ENCODE measurements around the gene ATG16L2. TPM values are rescaled to one million over a fixed set of nuclear protein-coding genes. Genes with fewer than 3 reads are reported as not detected.
"Not testable (repeated sequence)": the region's sequence is repeated elsewhere in the genome, so short reads cannot be mapped to it uniquely, and the experiment has no call there.

The ATG16L2 gene
- polyA plus RNA-seq, 3 donors: 25.4 to 48.6 (median 45.4) TPM

DNA sequence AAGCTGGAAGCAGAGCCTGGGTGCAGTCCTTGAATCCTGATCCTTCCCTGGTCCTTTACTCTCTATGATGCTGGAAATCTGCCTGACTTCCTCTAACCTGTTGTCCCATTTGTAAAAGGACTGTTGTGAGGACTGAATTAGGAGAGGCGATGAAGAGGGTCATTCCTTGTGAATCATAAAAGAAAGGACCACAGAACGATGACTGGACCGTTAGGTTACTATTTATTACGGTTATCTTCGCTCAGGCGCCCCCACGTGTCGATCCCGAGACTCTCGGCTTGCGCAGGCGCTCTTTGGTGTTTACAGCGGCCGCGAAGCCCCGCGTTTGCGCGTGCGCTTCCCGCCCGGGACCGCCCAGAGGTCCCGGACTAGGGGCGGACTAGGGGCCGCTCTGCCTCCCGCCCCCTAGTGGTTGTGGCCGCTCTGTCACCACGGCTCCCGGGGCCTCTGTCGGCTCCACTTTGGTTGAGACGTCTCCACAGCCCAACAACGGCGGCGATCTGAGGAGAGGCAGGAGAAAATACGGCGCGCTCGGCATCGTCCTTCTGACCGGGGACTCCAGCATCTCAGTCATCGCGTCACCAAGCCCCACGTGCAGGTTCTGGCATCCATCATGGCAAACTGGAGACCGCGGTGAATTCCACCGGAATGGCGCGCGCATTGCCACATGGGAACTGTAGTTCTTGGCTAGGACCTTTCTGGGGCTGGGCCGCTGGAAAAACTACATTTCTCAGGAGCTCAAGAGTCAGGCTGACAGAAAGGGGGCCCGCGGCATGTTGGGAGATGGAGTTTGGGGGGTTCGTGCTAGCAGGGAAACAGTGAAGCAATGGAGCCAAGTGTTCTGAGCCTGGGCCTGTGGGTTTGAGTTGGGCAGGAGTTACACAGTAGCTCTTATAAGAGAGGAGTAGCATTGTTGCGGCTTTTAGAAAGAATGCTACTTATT lies 20.5 kb upstream of the ATG16L2 start, which contains the start of gene STARD10:
STARD10 (minus strand) TSS at position 623 of the 943 bp plus-strand sequence. CDS start 12,866 bp downstream, outside the sequence.
- DNase-seq: peak; percentile 97

GRCh38 chr11:72798361-72798760 lies 15.8 kb upstream of the ATG16L2 start:
- DNase-seq: no peak

GRCh38 chr11:72799441-72799840 lies 14.8 kb upstream of the ATG16L2 start:
- DNase-seq: no peak

- no peak for DNase-seq
These were observed 11.4 kb upstream of the ATG16L2 start for GRCh38 chr11:72802822-72803221.

GRCh38 chr11:72805216-72805615 lies 9.0 kb upstream of the ATG16L2 start:
- DNase-seq: no peak

- DNase-seq: not testable (repeated sequence)
These were observed 7.8 kb upstream of the ATG16L2 start for GRCh38 chr11:72806378-72806777.

- no peak for DNase-seq
These were observed 7.1 kb upstream of the ATG16L2 start for GRCh38 chr11:72807021-72807693.

GRCh38 chr11:72807792-72808191 lies 6.4 kb upstream of the ATG16L2 start:
- no peak for DNase-seq

GRCh38 chr11:72808331-72808798 lies 5.8 kb upstream of the ATG16L2 start:
- no peak for DNase-seq

- DNase-seq: not testable (repeated sequence)
These were observed 2.5 kb upstream of the ATG16L2 start for GRCh38 chr11:72811686-72812085.

DNA sequence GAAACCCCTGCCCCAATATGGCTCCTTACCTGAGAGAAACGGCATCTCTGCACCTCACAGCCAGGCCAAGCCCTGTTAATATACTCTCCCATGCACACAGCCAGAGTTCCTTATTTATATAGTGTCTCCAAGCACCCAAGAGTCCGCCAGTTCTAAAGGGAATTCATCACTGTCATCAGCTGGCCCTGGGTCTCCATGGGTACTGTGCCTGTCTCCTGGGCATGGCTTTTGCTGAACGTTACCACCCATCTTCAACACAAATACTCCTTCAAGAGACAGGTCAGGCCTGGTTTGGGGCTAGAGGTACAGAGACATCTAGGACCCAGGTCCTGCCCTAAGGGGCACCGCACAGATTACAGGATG lies 1.6 kb upstream of the ATG16L2 start:
- DNase-seq: no peak

- DNase-seq: no peak
These were observed 1.1 kb upstream of the ATG16L2 start for GRCh38 chr11:72812967-72813739.

DNA sequence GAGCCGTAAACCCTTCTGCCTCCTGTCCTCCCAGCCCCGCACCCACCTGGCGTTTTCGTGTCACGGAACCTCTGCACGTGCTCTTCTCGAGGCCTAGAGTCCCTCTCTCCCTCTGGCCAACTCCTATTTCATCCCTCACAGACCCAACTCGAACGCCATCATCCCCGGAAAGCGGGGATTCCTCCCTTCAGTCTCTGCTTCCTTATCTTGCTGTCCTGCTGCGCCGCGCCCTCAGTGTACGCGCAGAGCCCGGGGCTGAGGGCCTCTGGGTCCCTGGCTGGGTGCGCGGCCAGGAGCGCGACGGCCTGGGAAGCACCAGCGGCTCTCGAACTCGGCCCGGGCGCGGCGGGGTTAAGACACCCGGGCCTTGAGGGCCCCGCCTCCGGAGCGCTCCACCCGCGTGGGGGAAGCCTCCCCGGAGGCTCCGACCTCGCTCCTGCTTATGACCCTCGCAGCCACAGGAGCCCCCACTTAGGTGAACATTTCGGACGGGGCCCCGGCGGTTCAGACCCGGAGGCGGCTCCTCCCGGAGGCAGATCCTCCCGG lies 398 bp upstream of the ATG16L2 start:
- DNase-seq: peak; percentile 79

DNA sequence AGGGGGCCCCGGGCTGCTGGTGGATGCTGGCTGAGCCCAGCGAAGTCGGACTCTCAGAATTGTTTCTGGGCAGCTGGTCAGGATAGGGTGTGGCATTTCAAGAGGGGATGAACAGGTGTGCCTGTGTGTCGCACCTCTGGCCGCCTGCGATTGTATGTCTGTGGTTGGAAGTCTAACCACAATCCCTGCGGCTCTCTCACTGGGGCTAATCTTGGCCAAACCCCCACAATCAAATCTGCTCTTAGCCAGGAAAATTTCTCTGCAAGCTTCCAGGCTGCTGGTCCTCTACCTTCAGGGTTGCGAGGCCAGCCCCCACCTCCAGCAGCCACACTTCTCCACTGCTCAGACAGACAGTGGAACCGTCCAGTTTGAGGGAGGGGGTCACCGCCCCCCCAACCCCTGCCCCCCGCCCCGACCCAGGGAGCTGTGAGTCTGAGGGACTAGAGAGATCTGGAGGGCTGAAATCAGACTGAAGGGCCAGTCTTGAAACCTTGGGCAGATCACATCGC lies 953 bp downstream of the ATG16L2 start:
- DNase-seq: no peak

DNA sequence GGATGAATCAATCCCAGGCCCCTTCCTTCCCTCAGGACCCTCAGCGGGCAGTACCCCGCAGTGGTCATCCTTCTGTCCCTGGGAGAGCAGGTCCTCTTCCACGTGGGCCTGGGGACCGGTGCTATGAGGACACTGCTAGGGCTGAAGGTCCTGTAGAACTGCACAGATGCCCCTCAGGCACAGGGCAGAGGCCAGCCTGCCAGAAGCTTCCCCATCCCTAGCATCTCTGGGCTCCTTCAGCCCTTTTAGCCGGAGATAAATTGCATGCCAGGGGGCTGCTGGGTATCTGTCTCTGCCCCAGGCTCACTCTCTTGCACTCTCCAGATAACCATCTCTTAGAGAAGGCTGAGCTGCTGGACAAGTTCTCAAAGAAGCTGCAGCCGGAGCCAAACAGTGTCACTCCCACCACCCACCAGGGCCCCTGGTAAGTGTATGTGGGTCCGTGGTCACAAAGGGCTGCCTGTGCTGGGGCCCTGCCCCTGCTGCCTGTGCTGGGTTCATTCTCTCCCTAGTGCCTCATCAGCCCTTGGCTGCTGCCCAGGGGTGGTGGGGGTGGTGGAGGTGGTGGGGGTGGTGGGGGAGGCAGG lies 2.3 kb downstream of the ATG16L2 start:
- DNase-seq: no peak

- DNase-seq: no peak
These were observed 3.8 kb downstream of the ATG16L2 start for GRCh38 chr11:72817966-72818365.

- no peak for DNase-seq
These were observed 4.8 kb downstream of the ATG16L2 start for GRCh38 chr11:72818971-72819370.

DNA sequence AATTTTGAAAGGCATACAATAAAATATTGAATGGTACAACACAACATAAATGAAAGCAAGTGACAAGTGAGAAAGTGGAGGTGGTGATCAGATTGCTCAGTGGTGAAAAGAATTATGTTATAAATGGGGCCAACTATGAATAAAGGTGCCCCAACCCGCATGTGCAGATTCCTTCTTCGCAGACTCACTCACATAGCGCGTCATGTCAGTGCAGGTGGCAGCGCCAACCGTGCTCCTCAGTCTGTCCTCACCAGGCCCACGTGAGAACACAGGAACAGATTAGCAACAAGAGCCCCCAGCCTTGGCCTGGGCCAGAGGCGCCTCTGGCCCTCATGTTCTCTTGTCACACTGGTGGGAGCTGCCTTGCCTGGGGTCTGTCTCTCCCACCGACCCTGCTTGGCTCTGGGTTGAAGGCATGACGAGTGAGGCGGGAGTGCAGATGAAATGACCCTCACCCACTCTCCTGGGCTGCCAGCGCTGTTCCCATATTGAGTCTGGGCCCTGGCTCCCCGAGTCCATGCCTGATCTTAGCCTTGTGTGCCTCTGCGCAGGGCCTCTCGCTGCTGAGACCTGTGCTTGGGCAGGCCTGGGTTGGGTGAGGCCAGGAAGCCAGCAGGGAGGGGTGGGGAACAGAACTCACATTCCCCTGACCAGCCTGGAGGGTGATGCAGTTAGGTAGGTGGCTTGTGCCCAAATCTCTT lies 6.4 kb downstream of the ATG16L2 start:
- no peak for DNase-seq

GRCh38 chr11:72821221-72821919 lies 7.2 kb downstream of the ATG16L2 start:
- DNase-seq: no peak

Data from renal pelvis (tissue), 4 donors.